H9 (cell line): Measurements from ENCODE around the gene TNC. TPM values are rescaled to one million over a fixed set of nuclear protein-coding genes. Genes with fewer than 3 reads are reported as not detected.

Experiments used
- DNase-seq: peaks from one replicate; pipeline ENCODE4 v3.0.0-alpha.2; 2017
- H2AFZ ChIP-seq: one replicate; pipeline ENCODE4 v1.6.1; 2013; ENCODE audit warnings: mild to moderate bottlenecking, low read length, control low read depth, moderate library complexity
- H2AK5ac ChIP-seq: 2 replicates; pipeline ENCODE4 v1.6.1; 2013; ENCODE audit warnings: low read length, control low read depth, mixed read lengths; ENCODE audit not compliant: insufficient read length
- H2BK120ac ChIP-seq: one replicate; pipeline ENCODE4 v1.6.1; 2013; ENCODE audit warnings: low read depth, mild to moderate bottlenecking, low read length, control low read depth, inconsistent platforms; ENCODE audit not compliant: poor library complexity, severe bottlenecking
- H2BK12ac ChIP-seq: 2 replicates; pipeline ENCODE4 v1.6.1; 2013; ENCODE audit warnings: low read length, control low read depth, mixed read lengths, low read depth; ENCODE audit not compliant: insufficient read length
- H2BK15ac ChIP-seq: 2 replicates; pipeline ENCODE4 v1.6.1; 2013; ENCODE audit warnings: low read depth, low read length, control low read depth
- H2BK20ac ChIP-seq: one replicate; pipeline ENCODE4 v1.6.1; 2013; ENCODE audit warnings: low read depth, mild to moderate bottlenecking, low read length, control low read depth, inconsistent platforms; ENCODE audit not compliant: poor library complexity, severe bottlenecking
- H2BK5ac ChIP-seq: 2 replicates; pipeline ENCODE4 v1.6.1; 2013; ENCODE audit warnings: low read length, control low read depth, mixed read lengths; ENCODE audit not compliant: insufficient read length
- H3K14ac ChIP-seq: 2 replicates; pipeline ENCODE4 v1.6.1; 2013; ENCODE audit warnings: low read length, control low read depth; ENCODE audit not compliant: insufficient read depth
- H3K18ac ChIP-seq: 2 replicates; pipeline ENCODE4 v1.6.1; 2013; ENCODE audit warnings: low read depth, mild to moderate bottlenecking, mixed read lengths, low read length, control low read depth; ENCODE audit not compliant: insufficient read length
- H3K23ac ChIP-seq: 2 replicates; pipeline ENCODE4 v1.6.1; 2013; ENCODE audit warnings: low read length, control low read depth, mixed read lengths, low read depth; ENCODE audit not compliant: insufficient read length
- H3K23me2 ChIP-seq: 2 replicates; pipeline ENCODE4 v1.6.1; 2013; ENCODE audit warnings: low read depth, mild to moderate bottlenecking, mixed read lengths, low read length, control low read depth; ENCODE audit not compliant: insufficient read length, poor library complexity, severe bottlenecking
- H3K27ac ChIP-seq: 2 replicates; pipeline ENCODE4 v1.5.1; 2013; ENCODE audit warnings: low read length, control low read depth, mixed read lengths, low read depth; ENCODE audit not compliant: insufficient read length
- H3K27me3 ChIP-seq: 2 replicates; pipeline ENCODE4 v1.6.1; 2013; ENCODE audit warnings: low read length, control low read depth, inconsistent platforms; ENCODE audit not compliant: insufficient read depth
- H3K4ac ChIP-seq: 2 replicates; pipeline ENCODE4 v1.6.1; 2013; ENCODE audit warnings: low read depth, mild to moderate bottlenecking, control low read depth, inconsistent platforms, low read length, moderate library complexity
- H3K4me1 ChIP-seq: 2 replicates; pipeline ENCODE4 v1.6.1; 2013; ENCODE audit warnings: low read length, control low read depth, inconsistent platforms; ENCODE audit not compliant: insufficient read depth
- H3K4me2 ChIP-seq: 2 replicates; pipeline ENCODE4 v1.6.1; 2013; ENCODE audit warnings: low read length, control low read depth, mixed read lengths; ENCODE audit not compliant: insufficient read length, insufficient read depth
- H3K56ac ChIP-seq: 2 replicates; pipeline ENCODE4 v1.6.1; 2013; ENCODE audit warnings: low read depth, mild to moderate bottlenecking, mixed read lengths, low read length, control low read depth; ENCODE audit not compliant: insufficient read length
- H3K79me1 ChIP-seq: 2 replicates; pipeline ENCODE4 v1.6.1; 2013; ENCODE audit warnings: low read depth, mild to moderate bottlenecking, moderate library complexity, low read length, control low read depth, inconsistent platforms; ENCODE audit not compliant: insufficient read depth, poor library complexity, severe bottlenecking
- H3K79me2 ChIP-seq: 2 replicates; pipeline ENCODE4 v1.6.1; 2013; ENCODE audit warnings: low read length, control low read depth, inconsistent platforms; ENCODE audit not compliant: insufficient read depth
- H3K9ac ChIP-seq: 2 replicates; pipeline ENCODE4 v1.6.1; 2013; ENCODE audit warnings: low read length, control low read depth, mixed read lengths; ENCODE audit not compliant: insufficient read length; ENCODE audit errors: extremely low read depth
- H3K9me3 ChIP-seq: one replicate; pipeline ENCODE4 v1.6.1; 2013; ENCODE audit warnings: low read depth, low read length, inconsistent platforms; ENCODE audit not compliant: control insufficient read depth
- H3T11ph ChIP-seq: one replicate; pipeline ENCODE4 v1.6.1; 2013; ENCODE audit warnings: mild to moderate bottlenecking, low read length, control low read depth, inconsistent platforms
- H4K20me1 ChIP-seq: one replicate; pipeline ENCODE4 v1.6.1; 2013; ENCODE audit not compliant: control insufficient read depth, insufficient read length, insufficient read depth
- H4K5ac ChIP-seq: 2 replicates; pipeline ENCODE4 v1.6.1; 2013; ENCODE audit warnings: low read depth, mild to moderate bottlenecking, mixed read lengths, low read length, control low read depth; ENCODE audit not compliant: insufficient read length
- H4K8ac ChIP-seq: replicated peaks from 2 replicates; pipeline ENCODE4 v1.6.1; 2013; ENCODE audit warnings: low read length, control low read depth, mixed read lengths, low read depth; ENCODE audit not compliant: insufficient read length
- H4K91ac ChIP-seq: 2 replicates; pipeline ENCODE4 v1.6.1; 2013; ENCODE audit warnings: low read depth, mild to moderate bottlenecking, moderate library complexity, mixed read lengths, low read length, control low read depth; ENCODE audit not compliant: insufficient read length
- H3K27ac Mint-ChIP-seq, 3 experiments: 2 replicates in 2 of 3; 3 replicates in 1 of 3; pipeline ENCODE4 v1.8.0; 2020 to 2021; ENCODE audit warnings: mixed read lengths in 3 of 3, mild to moderate bottlenecking in 1 of 3, moderate library complexity in 1 of 3
- H3K27me3 Mint-ChIP-seq: 2 replicates; pipeline ENCODE4 v1.8.0; 2021; ENCODE audit warnings: low read depth, mild to moderate bottlenecking, moderate library complexity, mixed read lengths
- H3K36me3 Mint-ChIP-seq, 3 experiments: 2 replicates in 2 of 3; 3 replicates in 1 of 3; pipeline ENCODE4 v1.8.0; 2020 to 2021; ENCODE audit warnings: low read depth in 3 of 3, mixed read lengths in 3 of 3; ENCODE audit not compliant: insufficient read depth in 1 of 3
- H3K4me1 Mint-ChIP-seq, 2 experiments: 2 replicates each; pipeline ENCODE4 v1.8.0; 2020; ENCODE audit warnings: mixed read lengths in 2 of 2
- H3K4me3 Mint-ChIP-seq, 2 experiments: 2 replicates in 1 of 2; 3 replicates in 1 of 2; pipeline ENCODE4 v1.8.0; 2020 to 2021; ENCODE audit warnings: mild to moderate bottlenecking in 2 of 2, mixed read lengths in 2 of 2, moderate library complexity in 1 of 2
- H3K9me3 Mint-ChIP-seq, 2 experiments: 2 replicates in 1 of 2; 3 replicates in 1 of 2; pipeline ENCODE4 v1.8.0; 2020; ENCODE audit warnings: mild to moderate bottlenecking in 2 of 2, mixed read lengths in 2 of 2, moderate library complexity in 1 of 2
- WGBS: extraction: QIAGEN DNeasy Blood & Tissue Kit; methylation state at CpG from one replicate; pipeline ENCODE4 v1.1.7; 2013; ENCODE audit warnings: missing lambda C conversion rate, low lambda C conversion rate, mixed read lengths; ENCODE audit not compliant: insufficient read length; ENCODE audit errors: extremely low coverage; 5-methylcytosine and 5-hydroxymethylcytosine counted together
- total RNA-seq: library from RNA; stranded (reverse); gene quantifications from 2 replicates; pipeline ENCODE4 v1.2.1, GENCODE V29; 2021
- TF ChIP-seq, protein P1 (sequence below): fragments of 200-600 bp; sonication (generic); conservative IDR thresholded peaks from 3 replicates; pipeline ENCODE4 v1.8.0; 2021; ENCODE audit warnings: antibody characterized with exemption, mild to moderate bottlenecking

The TNC gene
- total RNA-seq, 1 experiment from 2014 or later: 0.63 TPM

DNA sequence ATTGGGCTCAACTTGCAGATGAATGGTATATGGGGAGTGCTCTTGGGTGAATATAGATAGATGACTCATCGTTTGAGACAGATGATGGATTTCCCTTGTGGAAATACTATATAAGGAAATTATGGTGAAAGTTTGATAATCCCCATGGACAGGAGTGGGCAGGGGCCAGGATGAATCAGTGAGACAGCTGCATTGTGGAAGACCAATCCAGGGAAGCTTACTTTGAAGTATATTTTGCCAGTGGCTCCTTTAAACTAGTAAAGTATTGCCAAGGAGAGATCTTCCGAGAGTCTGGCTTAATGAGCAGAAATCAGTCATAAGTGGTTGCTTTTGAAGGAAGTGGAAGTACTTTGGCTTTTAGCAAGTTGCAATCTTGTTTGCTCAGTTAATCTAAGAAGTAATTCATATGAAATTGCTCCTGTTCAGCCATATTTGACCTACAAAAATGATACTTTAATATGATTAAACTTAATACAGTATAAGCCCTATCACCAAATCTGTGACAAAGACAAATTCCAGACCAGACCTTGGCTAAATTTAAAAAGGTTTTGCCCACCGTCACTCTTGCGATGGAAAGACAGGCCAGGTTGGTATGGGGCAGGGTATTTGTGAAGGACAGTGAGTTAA is 9.3 kb upstream of the TNC start:
- no peak overlapping the region for H3K4me2 ChIP-seq

More for the DNA sequence above, 9.3 kb upstream of the TNC start:
- H4K5ac ChIP-seq: no peak overlapping the region
- H3K18ac ChIP-seq: no peak overlapping the region
- H2AFZ ChIP-seq: no peak overlapping the region
- no peak overlapping the region for H3K27ac ChIP-seq
- H3K27me3 ChIP-seq: no peaks in the 10 kb centered on the region; the same call in 1 of the 2 replicates
- no peak overlapping the region for H3K56ac ChIP-seq
- H2BK20ac ChIP-seq: no peak overlapping the region
- no peak overlapping the region for H3K4me3 Mint-ChIP-seq
- H3K79me2 ChIP-seq: no peaks in the 10 kb centered on the region
- no peak overlapping the region for H2BK15ac ChIP-seq
- no peaks in the 10 kb centered on the region for H3K79me1 ChIP-seq
- peaks cover 8% of the 10 kb centered on the region in 2 experiments for H3K9me3 Mint-ChIP-seq
- no peaks in the 10 kb centered on the region for H3K9me3 ChIP-seq
- H3K27ac Mint-ChIP-seq: no peak overlapping the region
- TF ChIP-seq, protein P1, sequence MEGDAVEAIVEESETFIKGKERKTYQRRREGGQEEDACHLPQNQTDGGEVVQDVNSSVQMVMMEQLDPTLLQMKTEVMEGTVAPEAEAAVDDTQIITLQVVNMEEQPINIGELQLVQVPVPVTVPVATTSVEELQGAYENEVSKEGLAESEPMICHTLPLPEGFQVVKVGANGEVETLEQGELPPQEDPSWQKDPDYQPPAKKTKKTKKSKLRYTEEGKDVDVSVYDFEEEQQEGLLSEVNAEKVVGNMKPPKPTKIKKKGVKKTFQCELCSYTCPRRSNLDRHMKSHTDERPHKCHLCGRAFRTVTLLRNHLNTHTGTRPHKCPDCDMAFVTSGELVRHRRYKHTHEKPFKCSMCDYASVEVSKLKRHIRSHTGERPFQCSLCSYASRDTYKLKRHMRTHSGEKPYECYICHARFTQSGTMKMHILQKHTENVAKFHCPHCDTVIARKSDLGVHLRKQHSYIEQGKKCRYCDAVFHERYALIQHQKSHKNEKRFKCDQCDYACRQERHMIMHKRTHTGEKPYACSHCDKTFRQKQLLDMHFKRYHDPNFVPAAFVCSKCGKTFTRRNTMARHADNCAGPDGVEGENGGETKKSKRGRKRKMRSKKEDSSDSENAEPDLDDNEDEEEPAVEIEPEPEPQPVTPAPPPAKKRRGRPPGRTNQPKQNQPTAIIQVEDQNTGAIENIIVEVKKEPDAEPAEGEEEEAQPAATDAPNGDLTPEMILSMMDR: no peak
- no peaks in the 10 kb centered on the region for H3K4me1 ChIP-seq
- no peaks in the 10 kb centered on the region for H4K20me1 ChIP-seq
- WGBS: no CpG with 5 or more reads among the region's 4 CpGs
- H3K4me1 Mint-ChIP-seq: peaks cover 2 to 13% of the 10 kb centered on the region in 2 experiments; a peak in 3 of 4 replicates
- H2BK5ac ChIP-seq: no peak overlapping the region
- no peak overlapping the region for H3K9ac ChIP-seq
- H4K8ac ChIP-seq: no peak overlapping the region
- H3K14ac ChIP-seq: no peak overlapping the region
- no peak overlapping the region for H3K4ac ChIP-seq
- H3T11ph ChIP-seq: no peak overlapping the region
- H3K36me3 Mint-ChIP-seq: peaks cover 6 to 7% (median 6%) of the 10 kb centered on the region in 3 experiments; a peak in 6 of 7 replicates
- H2BK12ac ChIP-seq: no peak overlapping the region
- H3K23ac ChIP-seq: no peak overlapping the region
- H3K27me3 Mint-ChIP-seq: peaks cover 47% of the 10 kb centered on the region
- no peak overlapping the region for H2BK120ac ChIP-seq
- H2AK5ac ChIP-seq: no peak overlapping the region
- H4K91ac ChIP-seq: no peak overlapping the region
- no peaks in the 10 kb centered on the region for H3K23me2 ChIP-seq
- DNase-seq: no peak
